Hair follicle dermal papilla cell (primary cell): ENCODE data around the gene MSANTD2. TPM values are rescaled to one million over a fixed set of nuclear protein-coding genes. Genes with fewer than 3 reads are reported as not detected.

Experiments used
- total RNA-seq: library from RNA; depleted of rRNA; stranded (reverse); fragments of >200 nt; gene quantifications from 2 replicates; pipeline ENCODE4 v1.2.3, GENCODE V29; 2012

The MSANTD2 gene
- 10.6 and 13.0 TPM in 2 replicates for total RNA-seq

GRCh38 chr11:124800226-124800929 is at the start of gene MSANTD2:
Gene MSANTD2, minus strand, starts transcription at chr11:124800406. Its CDS starts 26 bp downstream, at chr11:124800380.

GRCh38 chr11:124762105-124762623 is 38.0 kb downstream of the MSANTD2 start, which contains the start of gene ESAM:
Gene ESAM, minus strand, starts transcription at chr11:124762290. Its CDS starts 136 bp downstream, at chr11:124762154.

GRCh38 chr11:124751741-124752470 is 48.3 kb downstream of the MSANTD2 start, which contains the start of gene VSIG2:
Gene VSIG2, minus strand, starts transcription at chr11:124752255. Its CDS starts 118 bp downstream, at chr11:124752137.

GRCh38 chr11:124739479-124740276 is 60.5 kb downstream of the MSANTD2 start, which contains the start of gene NRGN:
Gene NRGN, plus strand, starts transcription at chr11:124739942. Its CDS starts 143 bp downstream, at chr11:124740085.

Other genes starting within 250 kb of the MSANTD2 start
- gene OR8A1, start 230.4 kb downstream of the MSANTD2 start, total RNA-seq = under 0.01 TPM in 1 of 2 replicates, not detected in the other
- not detected in 2 replicates for gene PANX3, start 189.0 kb downstream of the MSANTD2 start, total RNA-seq
- gene TBRG1, start 177.5 kb downstream of the MSANTD2 start, total RNA-seq = 38.3 and 40.9 TPM in 2 replicates
- 10.1 and 11.5 TPM in 2 replicates for gene SIAE, start 126.7 kb downstream of the MSANTD2 start, total RNA-seq
- 4.4 and 5.2 TPM in 2 replicates for gene SPA17, start 126.5 kb downstream of the MSANTD2 start, total RNA-seq
- not detected in 2 replicates for gene NRGN, start 60.5 kb downstream of the MSANTD2 start, total RNA-seq
- not detected in 2 replicates for gene VSIG2, start 48.2 kb downstream of the MSANTD2 start, total RNA-seq
- gene ESAM, start 38.1 kb downstream of the MSANTD2 start, total RNA-seq = 0.61 TPM in 1 of 2 replicates, not detected in the other
- gene ROBO3, start 65.0 kb upstream of the MSANTD2 start, total RNA-seq = 20.3 and 31.0 TPM in 2 replicates
- gene ROBO4, start 97.5 kb upstream of the MSANTD2 start, total RNA-seq = 1.1 and 1.3 TPM in 2 replicates
- not detected in 2 replicates for gene HEPN1, start 118.8 kb upstream of the MSANTD2 start, total RNA-seq
- not detected in 2 replicates for gene HEPACAM, start 135.6 kb upstream of the MSANTD2 start, total RNA-seq
- 1.6 TPM in 2 replicates for gene CCDC15, start 153.8 kb upstream of the MSANTD2 start, total RNA-seq